ENCODE measurements around the gene OR1M1. TPM values are rescaled to one million over a fixed set of nuclear protein-coding genes. Genes with fewer than 3 reads are reported as not detected.
"Not testable (repeated sequence)": the region's sequence is repeated elsewhere in the genome, so short reads cannot be mapped to it uniquely, and the experiment has no call there.

OR1M1 gene, protein sequence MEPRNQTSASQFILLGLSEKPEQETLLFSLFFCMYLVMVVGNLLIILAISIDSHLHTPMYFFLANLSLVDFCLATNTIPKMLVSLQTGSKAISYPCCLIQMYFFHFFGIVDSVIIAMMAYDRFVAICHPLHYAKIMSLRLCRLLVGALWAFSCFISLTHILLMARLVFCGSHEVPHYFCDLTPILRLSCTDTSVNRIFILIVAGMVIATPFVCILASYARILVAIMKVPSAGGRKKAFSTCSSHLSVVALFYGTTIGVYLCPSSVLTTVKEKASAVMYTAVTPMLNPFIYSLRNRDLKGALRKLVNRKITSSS
- not detected for total RNA-seq
- long read RNA-seq = 0 reads

DNA sequence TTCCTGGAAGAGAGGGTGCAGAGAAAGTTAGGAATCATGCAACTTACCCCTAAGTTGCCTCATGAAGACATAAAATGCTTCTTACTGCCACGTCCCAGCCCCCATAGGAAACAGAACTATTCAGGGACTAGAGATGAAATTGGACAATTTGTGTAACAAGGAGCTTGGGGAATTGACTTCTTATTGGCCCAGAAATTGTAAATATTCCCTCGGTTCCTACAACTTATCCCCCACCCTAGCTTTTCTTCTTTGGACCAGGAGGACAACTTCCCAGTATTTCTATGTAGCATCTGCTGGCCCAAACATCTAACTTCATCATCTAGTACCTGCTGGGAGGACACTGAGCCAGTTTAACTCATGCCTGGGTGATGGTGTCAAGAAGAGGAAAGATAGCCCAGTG, at the start of gene OR1M1:
Gene OR1M1 (plus strand): TSS at position 301 of the 400 bp plus-strand sequence. CDS start 6,184 bp downstream, outside the sequence.
- DNase-seq (no peak), ATAC-seq (no peak)
- intact Hi-C loops (cut with DNase I, micrococcal nuclease) = no loop called here

DNA sequence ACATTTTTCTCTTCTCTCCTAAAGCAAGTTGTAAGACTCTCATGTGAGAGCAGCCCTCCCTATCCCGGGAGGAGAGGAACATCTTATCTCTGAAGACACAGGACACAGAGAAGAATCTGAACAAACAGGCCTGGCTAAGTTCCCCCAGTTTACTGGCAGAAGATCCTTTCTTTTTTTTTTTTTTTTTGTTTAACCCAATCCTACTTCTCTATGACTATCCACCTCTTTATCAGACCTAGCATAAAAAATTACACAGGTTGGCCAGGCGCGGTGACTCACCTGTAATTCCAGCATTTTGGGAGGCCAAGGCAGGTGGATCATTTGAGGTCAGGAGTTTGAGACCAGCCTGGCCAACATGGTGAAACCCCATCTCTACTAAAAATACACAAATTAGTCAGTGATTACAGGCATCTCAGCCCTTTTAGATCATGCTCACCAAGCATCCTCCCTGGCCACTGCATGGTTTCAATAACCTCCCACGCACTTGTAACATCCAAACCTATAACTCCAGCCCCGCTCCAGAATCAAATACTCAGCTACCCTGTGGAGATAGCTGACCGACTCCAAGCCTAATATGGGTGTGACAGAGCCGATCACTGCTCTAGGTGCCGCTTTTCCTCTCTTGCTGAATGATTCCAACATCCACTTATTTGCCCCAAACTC, 49.3 kb upstream of the OR1M1 start:
- no peak for ATAC-seq
- intact Hi-C loops (cut with DNase I, micrococcal nuclease) = no loop called here
- no peak for DNase-seq

DNA sequence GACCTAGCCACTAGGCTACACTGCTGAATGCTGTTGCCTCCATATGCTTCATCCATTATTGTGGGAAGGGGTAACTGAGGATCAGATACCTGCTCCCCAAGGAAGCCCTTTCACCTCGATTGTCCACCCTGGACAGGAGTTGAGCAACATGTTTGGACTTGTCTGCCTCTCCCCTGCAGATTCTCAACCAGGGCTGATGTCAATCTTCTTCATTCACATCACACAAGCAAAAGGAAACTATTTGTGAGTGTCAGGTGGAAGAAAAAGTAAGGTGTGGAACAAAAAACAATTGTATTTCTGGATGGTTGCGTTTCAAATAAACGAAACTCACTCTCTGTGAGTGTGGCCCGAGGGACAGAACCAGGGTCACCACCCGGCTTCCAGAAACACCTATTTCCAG, 47.1 kb upstream of the OR1M1 start:
- DNase-seq = no peak

DNA sequence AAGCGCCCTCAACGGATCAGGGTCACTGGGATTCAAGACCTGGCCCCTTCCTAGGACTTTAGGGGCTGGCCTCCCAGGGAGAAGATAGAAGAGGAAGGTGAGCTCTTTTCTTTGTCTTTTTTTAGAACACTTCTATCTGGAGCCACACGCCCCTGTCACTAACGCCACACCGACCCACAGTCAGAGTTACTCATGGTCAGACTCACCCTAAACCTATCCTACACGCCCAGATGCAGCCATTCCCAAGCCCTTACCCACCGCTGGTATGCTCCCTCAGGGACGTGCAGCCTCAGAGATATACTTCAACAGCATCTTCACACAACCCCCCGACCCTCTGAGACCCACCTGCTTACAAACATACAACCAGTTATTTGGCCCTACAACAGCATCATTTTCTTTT, 46.7 kb upstream of the OR1M1 start:
- intact Hi-C loops (cut with DNase I, micrococcal nuclease) = no loop called here
- ATAC-seq = no peak
- no peak for DNase-seq

More for the DNA sequence above, 47.1 kb upstream of the OR1M1 start:
- ATAC-seq = no peak
- intact Hi-C loops (cut with DNase I, micrococcal nuclease) = no loop called here

DNA sequence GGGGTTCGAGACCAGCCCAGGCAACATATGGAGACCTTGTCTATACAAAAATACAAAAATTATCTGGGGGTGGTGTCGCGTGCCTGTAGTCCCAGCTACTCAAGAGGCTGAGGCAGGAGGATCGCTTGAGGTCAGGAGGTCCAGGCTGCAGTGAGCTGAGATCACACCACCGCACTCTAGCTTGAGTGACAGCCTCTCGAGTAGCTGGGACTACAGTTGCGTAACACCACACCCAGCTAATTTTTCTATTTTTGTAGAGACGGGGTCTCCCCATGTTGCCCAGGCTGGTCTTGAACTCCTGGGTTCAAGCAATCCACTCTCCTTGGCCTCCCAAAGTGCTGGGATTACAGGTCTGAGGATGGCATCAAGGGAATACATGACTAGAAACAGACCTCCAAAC, 45.8 kb upstream of the OR1M1 start:
- intact Hi-C loops (cut with DNase I, micrococcal nuclease) = no loop called here
- DNase-seq (no peak), ATAC-seq (no peak)

DNA sequence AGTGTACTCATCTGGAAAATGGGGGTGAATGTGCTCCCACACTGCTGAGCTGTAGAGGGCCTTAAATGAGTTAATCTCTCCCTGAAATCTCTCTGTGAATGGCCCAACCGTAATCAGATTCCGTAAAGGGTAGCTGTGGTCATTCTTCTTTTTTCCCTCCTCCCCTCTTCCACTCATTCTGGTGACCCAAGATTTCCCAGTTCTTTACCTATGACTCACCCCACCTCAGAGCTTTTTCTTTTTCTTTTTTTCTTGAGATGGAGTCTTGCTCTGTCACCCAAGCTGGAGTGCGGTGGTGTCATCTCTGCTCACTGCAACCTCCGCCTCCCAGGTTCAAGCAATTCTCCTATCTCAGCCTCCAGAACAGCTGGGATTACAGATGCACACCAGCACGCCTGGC, 43.3 kb upstream of the OR1M1 start:
- DNase-seq (no peak), ATAC-seq (no peak)
- intact Hi-C loops (cut with DNase I, micrococcal nuclease) = no loop called here

DNA sequence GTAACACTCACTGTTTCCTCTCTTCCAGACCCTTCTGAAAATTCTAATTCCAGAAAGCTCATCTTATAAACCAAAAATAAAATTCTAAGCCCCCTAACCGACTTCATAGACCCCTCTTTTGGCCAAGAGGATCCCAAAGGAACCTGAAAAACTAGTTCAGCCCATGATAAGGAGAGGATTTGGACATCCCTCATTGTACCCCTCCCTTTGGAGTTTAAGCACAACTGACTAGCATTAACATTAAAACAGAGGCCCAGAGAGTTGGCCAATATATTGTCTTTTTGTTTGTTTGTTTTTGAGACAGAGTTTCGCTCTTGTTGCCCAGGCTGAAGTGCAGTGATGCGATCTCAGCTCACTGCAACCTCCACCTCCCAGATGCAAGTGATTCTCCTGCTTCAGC, 42.4 kb upstream of the OR1M1 start:
- DNase-seq = no peak
- no peak for ATAC-seq
- intact Hi-C loops (cut with DNase I, micrococcal nuclease) = no loop called here

DNA sequence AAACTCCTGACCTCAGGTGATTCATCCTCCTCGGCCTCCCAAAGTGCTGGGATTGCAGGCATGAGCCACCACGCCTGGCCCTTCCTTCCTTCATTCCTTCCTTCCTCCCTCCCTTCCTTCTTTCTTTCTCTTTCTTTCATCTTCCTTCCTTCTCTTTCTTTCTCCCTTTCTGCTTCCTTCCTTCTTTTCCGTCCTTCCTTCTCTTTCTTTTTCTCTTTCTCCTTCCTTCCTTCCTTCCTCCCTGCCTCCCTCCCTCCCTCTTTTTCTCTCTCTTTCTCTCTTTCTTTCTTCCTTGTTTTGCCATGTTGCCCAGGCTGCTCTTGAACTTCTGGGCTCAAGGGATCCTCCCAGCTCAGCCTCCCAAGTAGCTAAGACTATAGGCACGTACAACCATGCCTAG, 40.2 kb upstream of the OR1M1 start:
- no peak for DNase-seq
- no peak for ATAC-seq
- intact Hi-C loops (cut with DNase I, micrococcal nuclease) = no loop called here

DNA sequence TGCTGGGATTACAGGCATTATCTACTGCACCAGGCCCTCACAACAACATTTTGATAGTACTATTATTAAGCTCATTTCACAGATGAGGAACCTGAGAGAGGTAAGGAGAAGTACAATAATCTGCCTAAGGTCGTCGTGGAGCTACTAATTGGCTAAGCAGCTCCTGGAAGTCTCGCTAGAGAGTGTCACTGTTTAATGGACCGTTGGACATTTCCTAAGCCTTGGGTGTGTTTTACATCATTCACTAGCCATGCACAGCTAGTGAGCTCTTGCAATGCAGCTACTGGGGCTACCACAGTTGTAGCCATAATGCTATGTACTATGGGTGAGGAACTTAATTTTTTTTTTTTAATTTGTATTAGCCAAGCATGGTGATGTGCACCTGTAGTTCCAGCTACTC, 34.0 kb upstream of the OR1M1 start:
- no peak for ATAC-seq
- DNase-seq = no peak
- intact Hi-C loops (cut with DNase I, micrococcal nuclease) = no loop called here

DNA sequence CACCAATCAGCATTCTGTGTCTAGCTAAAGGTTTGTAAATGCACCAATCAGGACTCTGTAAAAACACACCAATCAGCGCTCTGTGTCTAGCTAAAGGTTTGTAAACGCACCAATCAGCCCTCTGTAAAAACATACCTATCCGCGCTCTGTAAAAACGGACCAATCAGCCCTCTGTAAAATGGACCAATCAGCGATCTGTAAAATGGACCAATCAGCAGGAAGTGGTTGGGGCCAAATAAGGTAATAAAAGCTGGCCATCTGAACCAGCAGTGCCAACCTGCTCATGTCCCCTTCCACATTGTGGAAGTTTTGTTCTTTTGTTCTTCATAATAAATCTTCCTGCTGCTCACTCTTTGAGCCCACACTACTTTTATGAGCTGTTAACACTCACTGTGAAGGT, 33.2 kb upstream of the OR1M1 start:
- ATAC-seq, DNase-seq: not testable (repeated sequence)

DNA sequence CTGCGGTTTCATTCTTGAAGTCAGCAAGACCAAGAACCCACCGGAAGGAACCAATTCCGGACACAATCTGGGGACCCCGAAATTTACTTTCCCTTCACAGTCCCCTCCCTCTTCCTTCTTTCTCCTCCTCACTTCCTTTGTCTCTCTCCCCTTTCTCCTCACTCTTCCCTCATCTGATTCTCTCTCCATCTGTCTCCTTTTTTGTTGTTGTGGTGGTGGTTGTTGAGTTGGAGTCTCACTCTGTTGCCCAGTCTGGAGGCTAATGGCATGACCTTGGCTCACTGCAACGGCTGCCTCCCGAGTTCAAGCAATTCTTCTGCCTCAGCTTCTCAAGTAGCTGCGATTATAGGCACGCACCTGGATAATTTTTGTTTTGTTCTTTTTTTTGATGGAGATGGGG, 32.7 kb upstream of the OR1M1 start:
- no peak for DNase-seq
- intact Hi-C loops (cut with DNase I, micrococcal nuclease) = no loop called here
- ATAC-seq = no peak

More for the DNA sequence above, 33.2 kb upstream of the OR1M1 start:
- intact Hi-C loops (cut with DNase I, micrococcal nuclease) = not testable (repeated sequence)

DNA sequence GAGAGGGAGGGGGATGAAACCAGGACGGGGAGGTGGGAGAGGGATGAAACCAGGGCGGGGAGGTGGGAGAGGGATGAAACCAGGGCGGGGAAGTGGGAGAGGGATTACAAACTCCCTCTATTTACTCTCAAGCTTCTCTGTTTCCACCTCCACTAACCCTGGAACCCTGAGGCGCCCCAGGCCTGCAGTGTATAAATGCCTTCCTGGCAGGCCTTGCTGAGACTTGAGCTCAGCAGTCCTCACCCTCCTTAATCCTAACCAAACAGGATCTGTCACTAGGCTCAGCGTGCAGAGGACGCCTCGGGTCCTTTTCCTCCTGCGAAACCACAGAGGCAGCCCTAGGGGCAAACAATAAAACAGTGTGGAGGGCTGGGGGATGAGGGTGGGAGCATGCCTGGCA, 32.1 kb upstream of the OR1M1 start:
- ATAC-seq (no peak), DNase-seq (no peak)

DNA sequence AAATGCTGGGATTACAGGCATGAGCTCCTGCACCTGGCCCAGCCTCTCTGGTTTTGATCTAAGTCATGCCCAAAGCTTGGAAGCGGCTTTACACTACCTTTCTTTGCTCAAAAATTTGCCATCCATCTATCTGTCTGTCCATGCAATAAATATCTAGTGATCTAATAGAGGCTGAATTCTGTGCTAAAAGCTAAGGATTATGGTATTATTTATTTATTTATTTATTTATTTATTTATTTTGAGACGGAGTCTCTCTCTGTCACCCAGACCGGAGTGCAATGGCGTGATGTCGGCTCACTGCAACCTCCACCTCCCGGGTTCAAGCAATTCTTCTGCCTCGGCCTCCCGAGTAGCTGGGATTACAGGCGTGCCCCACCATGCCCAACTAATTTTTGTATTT, 30.7 kb upstream of the OR1M1 start:
- ATAC-seq; DNase-seq; intact Hi-C loops (cut with DNase I, micrococcal nuclease): not testable (repeated sequence)

More for the DNA sequence above, 32.1 kb upstream of the OR1M1 start:
- intact Hi-C loops (cut with DNase I, micrococcal nuclease) = no loop called here

DNA sequence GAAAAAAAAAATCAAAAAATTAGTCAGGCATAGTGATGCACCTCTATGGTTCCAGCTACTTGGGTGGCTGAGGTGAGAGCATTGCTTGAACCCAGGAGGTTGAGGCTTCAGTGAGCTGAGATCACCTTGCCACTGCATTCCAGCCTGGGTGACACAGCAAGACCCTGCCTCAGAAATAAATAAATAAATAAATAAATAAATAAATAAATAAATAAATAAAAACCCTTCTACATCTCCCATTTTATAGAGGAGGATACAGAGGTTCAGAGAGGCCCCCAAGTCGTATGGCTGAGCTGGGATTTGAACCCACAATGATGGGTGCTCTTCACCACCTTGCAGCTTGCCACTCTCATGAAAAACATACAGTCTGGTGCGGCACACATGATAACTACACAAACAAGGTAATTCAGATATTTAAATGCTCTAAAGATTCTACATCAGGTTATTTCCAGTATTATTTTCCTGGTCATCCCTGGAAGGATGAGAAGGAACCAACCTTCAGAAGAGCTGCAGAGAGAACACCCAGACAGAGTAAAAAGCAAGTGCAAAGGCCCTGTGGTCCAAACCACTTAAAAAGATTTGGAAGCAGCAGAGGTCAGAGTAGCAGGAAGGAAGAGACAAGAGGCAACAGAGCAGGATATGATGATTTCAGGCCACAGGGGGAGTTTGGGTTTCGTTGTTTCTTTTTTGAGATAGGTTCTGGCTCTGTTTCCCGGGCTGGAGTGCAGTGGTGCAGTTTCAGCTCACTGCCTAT, 29.2 kb upstream of the OR1M1 start:
- ATAC-seq (no peak), DNase-seq (no peak)
- intact Hi-C loops (cut with DNase I, micrococcal nuclease) = no loop called here

DNA sequence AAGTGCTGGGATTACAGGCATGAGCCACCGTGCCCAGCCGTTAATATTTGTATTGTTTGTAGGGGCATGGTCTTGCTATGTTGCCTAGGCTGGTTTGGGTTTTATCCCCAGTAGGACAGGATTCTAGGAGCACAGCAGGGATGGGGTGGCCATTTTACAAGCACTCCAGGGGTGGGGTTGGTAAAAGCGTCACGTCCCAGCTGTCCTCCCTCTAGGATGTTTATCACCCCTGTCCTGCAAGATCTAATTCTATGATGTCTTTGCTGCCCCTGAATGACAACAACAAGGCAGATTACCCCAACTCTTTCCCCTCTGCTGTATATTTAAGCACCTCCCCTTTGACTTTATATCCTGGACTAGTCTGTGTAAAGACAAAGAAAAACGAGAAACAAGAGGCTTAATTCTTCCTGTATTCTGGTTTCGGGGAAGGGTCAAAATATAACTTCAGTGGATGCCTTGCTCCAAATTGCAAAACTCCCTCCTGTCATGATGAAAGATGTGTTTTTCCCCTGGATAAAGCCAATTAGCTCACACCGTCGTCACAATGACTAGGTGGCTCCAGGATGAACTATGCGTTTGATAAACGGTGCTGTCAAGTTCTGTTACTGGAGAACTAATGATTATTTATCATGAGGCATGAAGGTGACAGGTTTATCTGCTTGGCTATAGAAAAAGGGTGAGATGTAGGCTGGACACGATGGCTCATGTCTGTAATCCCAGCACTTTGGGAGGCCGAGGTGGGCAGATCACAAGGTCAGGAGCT, 27.8 kb upstream of the OR1M1 start:
- DNase-seq (no peak), ATAC-seq (no peak)
- intact Hi-C loops (cut with DNase I, micrococcal nuclease) = no loop called here

DNA sequence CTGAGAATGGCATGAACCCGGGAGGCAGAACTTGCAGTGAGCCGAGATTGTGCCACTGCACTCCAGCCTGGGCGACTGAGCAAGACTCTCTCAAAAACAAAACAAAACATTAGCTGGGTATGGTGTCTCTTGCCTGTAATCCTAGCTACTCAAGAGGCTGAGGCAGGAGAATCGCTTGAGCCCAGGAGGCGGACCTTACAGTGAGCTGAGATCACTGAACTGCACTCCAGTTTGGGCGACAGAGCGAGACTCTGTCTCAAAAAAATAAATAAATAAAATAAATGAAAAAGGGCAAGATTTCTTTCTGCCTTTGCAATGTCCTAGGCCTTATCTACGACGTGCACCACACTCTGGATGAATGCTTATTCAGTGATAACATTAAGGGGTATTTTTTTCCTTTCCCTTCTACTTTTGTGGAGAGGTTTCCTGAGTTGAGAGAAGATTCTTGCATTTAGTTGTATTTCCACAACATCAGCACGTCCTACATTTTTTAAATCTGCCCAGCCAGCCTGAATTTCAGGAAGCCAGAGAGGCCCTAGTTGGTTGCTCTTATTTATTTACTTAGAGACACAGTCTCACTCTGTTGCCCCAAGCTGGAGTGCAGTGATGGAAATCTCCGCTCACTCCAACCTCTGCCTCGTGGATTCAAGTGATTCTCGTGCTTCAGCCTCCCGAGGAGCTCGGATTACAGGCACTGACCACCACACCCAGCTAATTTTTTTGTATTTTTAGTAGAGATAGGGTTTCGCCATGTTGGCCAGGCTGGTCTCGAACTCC, 26.1 kb upstream of the OR1M1 start:
- intact Hi-C loops (cut with DNase I, micrococcal nuclease) = no loop called here
- ATAC-seq = no peak
- no peak for DNase-seq

DNA sequence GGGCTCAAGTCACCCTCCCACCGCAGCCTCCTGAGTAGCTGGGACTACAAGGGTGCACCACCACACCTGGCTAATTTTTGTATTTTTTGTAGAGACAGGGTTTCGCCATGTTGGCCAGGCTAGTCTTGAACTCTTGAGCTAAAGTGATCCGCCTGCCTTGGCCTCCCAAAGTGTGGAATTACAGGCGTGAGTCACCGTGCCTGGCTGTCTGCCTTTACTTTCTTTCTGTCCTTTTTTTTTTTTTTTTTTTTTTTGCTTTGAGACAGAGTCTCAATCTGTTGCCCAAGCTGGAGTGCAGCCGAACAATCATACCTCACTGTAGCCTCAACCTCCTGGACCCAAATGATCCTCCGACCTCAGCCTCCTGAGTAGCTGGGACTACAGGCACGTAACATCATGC, 25.0 kb upstream of the OR1M1 start:
- ATAC-seq (no peak), DNase-seq (no peak)
- intact Hi-C loops (cut with DNase I, micrococcal nuclease) = no loop called here

DNA sequence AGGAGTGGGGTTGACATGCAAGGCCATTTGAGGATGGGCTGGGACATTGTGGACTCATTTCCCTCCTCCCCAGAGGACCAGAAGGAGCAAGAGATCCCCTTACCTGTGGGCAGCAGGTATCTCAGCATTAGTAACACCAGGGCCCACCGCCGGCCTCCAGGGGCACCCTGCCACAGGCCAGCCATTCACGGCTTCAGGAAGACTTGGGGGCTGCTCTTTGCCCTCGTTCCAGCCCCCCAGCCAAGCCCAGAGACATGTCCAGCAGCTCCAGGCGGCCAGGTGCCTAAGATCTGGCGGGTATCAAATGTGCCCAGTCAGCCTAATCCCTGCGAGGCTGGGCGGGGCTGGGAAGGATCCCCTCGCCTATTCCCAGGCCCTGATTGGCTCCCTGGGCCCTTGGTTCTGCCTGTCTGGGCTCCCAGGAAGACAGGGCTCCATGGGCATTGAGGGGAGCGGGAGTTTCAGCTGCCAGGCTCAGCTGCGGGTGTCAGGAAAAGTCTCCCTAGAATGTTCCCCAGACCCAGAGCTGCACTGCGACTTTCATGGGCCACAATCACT, 21.3 kb upstream of the OR1M1 start:
- ATAC-seq = no peak

More for the DNA sequence above, 21.3 kb upstream of the OR1M1 start:
- DNase-seq = no peak
- intact Hi-C loops (cut with DNase I, micrococcal nuclease) = no loop called here

Measured in left colon (tissue), 2 donors.